ENCODE measurements around the gene POLN.

- TF ChIP-seq CTCF (IDR thresholded peaks at IDR 0.05) (no peak), POLR2AphosphoS5 (IDR thresholded peaks at IDR 0.05) (no peak), POLR2A (IDR thresholded peaks at IDR 0.05) (no peak)
Measured at GRCh38 chr4:2060611-2061185, 181.2 kb downstream of the POLN start.
